T-helper 22 cell (primary cell): ENCODE results near the gene YIPF1.
A peak's percentile ranks its signal among the peaks of the same experiment; 100 is the strongest.
"Not testable (repeated sequence)": the region's sequence is repeated elsewhere in the genome, so short reads cannot be mapped to it uniquely, and the experiment has no call there.

Experiments
- DNase-seq: peaks from one replicate; pipeline ENCODE4 v3.0.0-alpha.2; 2020; ENCODE audit warnings: low read depth

Gene YIPF1

GRCh38 chr1:53837924-53838653, 51.5 kb downstream of the YIPF1 start, which contains the start of gene NDC1:
NDC1 (minus strand) TSS chr1:53838296; CDS start chr1:53838261, 35 bp downstream.
- DNase-seq: peak; percentile 86

DNA sequence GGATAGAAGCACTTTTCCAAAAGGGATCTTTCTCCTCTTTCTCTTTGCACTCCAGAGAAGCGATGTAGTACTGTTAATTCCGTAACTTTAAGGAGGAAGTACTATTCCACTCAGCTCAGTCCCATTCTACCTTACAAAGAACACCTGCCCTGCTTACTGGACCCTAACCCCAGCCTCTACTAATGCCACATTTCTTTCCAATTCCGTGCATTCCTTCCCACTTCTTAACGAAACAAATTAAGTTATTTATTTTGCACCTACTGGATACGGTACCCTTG, 52.0 kb downstream of the YIPF1 start:
- DNase-seq: no peak

DNA sequence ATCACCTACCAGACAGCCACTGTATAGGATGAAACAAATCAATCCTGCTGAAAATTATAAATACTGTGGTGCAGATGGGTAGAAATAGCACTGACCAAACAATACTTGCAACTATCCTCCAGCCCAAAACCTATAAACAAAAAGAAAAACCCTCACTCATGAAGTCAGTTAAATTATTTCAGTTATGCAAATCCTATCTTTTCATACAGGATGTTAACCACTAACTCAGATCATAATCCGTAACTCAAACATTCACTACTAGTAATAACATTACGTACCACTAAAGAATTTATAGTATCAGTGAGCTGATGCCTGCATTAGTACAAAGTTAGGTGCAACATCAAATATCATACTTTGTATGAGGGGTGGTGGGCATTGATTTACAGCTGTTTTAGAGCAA, 54.1 kb downstream of the YIPF1 start:
- no peak for DNase-seq

GRCh38 chr1:53834776-53835175, 54.8 kb downstream of the YIPF1 start:
- DNase-seq: no peak

DNA sequence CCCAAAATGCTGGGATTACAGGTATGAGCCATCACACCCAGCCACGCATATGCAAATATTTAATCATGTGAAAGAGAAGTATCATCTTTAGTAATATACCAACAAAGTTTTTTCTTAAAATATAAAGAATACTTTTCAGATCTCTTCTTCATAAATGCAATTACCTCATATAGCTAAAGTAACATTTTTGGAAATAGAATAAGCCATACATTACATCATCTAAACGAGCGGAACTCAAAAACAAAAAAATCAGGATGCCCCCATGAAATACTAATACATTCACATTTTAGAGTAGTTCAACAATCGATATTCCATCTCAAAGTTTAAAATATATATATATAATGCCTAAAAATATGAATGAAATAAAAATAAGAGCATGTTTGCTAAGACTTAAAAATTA, 56.2 kb downstream of the YIPF1 start:
- no peak for DNase-seq

- no peak for DNase-seq
Measured at GRCh38 chr1:53826367-53826766, 63.2 kb downstream of the YIPF1 start.

- DNase-seq: no peak
Measured at GRCh38 chr1:53825306-53825705, 64.3 kb downstream of the YIPF1 start.

- DNase-seq: no peak
Measured at GRCh38 chr1:53822931-53823330, 66.7 kb downstream of the YIPF1 start.

DNA sequence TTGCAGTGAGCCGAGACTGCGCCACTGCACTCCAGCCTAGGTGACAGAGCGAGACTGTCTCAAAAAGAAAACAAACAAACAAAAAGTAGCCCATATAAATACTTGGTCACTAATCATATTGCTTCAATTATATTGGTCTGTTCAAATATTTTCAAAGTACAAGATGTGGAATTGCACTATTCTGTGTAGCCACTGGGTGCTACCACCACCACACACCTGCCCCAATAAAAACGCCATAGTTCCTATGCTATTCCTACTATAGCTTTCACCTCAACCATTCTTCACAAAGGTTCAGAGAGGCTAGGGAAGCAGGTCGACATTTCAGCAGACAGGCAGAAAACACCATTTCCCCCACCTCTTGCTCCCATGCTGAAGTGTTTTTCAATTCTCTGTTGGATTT, 68.2 kb downstream of the YIPF1 start:
- no peak for DNase-seq

- DNase-seq: no peak
Measured at GRCh38 chr1:53819387-53819786, 70.2 kb downstream of the YIPF1 start.

GRCh38 chr1:53816584-53816983, 73.0 kb downstream of the YIPF1 start:
- not testable (repeated sequence) for DNase-seq

GRCh38 chr1:53815484-53815883, 74.1 kb downstream of the YIPF1 start:
- not testable (repeated sequence) for DNase-seq

- no peak for DNase-seq
Measured at GRCh38 chr1:53811414-53811851, 78.2 kb downstream of the YIPF1 start.

DNA sequence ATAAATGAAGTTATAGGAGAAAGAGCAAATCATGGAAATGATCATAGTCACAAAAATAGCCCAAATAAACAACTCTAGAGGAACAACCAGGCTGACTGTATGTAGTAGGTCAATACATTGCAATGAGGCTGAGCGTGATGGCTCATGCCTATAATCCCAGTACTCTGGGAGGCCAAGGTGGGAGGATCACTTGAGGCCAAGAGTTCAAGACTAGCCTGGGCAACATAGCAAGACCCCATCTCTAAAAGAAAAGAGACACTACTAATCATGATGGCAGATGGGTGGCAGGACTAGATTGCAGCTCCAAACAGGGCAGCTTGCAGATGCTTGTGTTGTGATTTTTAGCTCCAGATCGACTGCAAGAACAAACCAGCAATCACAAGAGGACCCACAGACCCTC, 79.1 kb downstream of the YIPF1 start:
- DNase-seq: no peak

DNA sequence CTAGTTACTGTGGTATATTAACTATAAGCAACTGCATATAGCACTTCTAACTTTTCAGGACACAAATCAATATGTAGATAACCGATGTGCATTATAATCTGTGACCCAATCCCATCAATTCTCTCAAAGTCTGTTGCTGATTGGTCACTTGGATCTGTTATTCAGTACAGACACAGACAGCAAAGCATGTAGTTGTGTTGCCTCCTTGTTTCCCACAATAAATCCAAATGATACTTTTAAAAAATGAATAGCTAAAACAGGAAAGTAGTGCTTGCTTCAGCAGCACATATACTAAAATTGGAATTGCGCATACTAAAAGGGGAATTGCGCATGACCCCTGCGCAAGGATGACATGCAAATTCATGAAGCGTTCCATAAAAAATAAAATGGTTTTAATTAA, 79.6 kb downstream of the YIPF1 start:
- no peak for DNase-seq

DNA sequence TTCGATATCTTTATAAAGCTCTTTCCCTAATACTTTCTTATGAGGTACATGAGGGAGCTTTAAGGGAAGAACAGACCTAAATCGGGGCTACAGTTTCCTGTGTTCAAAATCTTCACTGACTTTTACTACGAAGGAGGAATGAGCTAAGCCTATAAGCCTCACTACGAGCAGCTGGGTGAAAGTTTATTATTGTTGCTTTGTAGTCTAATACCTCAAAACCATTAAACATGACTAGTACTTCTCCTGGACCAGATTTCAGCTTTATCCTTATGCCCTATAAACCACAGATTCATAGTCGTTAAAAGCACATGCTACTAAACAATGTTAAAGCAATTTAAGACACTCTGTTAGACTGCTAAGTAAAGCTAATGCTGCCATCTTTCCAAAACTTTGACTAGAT, 81.7 kb downstream of the YIPF1 start:
- DNase-seq: no peak

- DNase-seq: no peak
Measured at GRCh38 chr1:53804791-53805505, 84.6 kb downstream of the YIPF1 start.

- no peak for DNase-seq
Measured at GRCh38 chr1:53804181-53804580, 85.4 kb downstream of the YIPF1 start.
